ENCODE measurements around the gene ZFP3. TPM values are rescaled to one million over a fixed set of nuclear protein-coding genes. Genes with fewer than 3 reads are reported as not detected.

The ZFP3 gene
- total and polyA plus RNA-seq, 11 donors: 4.0 to 14.5 (median 9.3) TPM

DNA sequence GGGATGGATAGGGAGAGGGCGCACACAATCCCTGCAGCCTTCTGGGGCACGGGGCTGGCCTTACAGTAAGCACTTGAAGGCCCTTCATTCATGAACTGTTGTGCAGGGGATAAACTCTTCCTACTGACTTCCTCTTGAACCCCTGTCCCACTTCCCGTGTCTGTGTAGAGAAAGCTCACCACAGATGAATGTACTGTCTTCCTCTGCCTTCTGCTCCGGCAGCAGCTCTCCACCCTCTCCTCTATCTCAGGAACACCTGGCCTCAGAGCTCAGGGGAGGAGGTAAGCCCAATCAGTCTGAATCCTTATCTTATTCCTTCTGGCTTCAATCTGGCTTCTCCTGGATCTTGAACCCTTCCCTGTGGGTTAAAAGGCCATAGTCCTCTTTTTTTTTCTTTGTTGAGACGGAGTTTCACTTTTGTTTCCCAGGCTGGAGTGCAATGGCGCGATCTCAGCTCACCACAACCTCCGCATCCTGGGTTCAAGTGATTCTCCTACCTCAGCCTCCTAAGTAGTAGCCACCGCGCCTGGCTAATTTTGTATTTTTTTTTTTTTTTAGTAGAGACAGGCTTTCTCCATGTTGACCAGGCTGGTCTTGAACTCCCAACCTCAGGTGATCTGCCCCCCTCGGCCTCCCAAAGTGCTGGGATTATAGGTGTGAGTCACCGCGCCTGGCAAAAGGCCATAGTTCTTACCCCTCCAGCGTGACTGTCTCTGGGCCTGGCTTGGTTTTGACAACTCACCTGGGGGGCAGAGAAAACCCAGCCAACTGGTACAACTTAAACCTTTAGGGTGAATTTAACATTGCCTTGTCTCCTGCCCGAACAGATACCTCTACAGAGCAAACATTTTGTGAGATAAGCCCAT lies 35.9 kb upstream of the ZFP3 start:
- intact Hi-C loops (cut with DNase I): no loop called here
- Histone ChIP-seq H3K4me1 (no peaks in the 10 kb centered on the region), H3K27me3 (no peaks in the 10 kb centered on the region), H3K9me3 (no peaks in the 10 kb centered on the region), H3K27ac (peak overlapping the region in 1 of 12 donors; percentile 49), H3K36me3 (no peaks in the 10 kb centered on the region), H3K4me3 (peak overlapping the region in 1 of 12 donors; percentile 8)
- DNase-seq: no peak
- no peak for ATAC-seq
- WGBS, 4 donors: 85 to 89% (median 87%) methylated on average over 15 of the region's 15 CpGs
- TF ChIP-seq, protein P1, sequence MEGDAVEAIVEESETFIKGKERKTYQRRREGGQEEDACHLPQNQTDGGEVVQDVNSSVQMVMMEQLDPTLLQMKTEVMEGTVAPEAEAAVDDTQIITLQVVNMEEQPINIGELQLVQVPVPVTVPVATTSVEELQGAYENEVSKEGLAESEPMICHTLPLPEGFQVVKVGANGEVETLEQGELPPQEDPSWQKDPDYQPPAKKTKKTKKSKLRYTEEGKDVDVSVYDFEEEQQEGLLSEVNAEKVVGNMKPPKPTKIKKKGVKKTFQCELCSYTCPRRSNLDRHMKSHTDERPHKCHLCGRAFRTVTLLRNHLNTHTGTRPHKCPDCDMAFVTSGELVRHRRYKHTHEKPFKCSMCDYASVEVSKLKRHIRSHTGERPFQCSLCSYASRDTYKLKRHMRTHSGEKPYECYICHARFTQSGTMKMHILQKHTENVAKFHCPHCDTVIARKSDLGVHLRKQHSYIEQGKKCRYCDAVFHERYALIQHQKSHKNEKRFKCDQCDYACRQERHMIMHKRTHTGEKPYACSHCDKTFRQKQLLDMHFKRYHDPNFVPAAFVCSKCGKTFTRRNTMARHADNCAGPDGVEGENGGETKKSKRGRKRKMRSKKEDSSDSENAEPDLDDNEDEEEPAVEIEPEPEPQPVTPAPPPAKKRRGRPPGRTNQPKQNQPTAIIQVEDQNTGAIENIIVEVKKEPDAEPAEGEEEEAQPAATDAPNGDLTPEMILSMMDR (IDR thresholded peaks at IDR 0.05): no peak
- no peak for TF ChIP-seq POLR2A (IDR thresholded peaks at IDR 0.05)

- TF ChIP-seq, protein P1 (IDR thresholded peaks at IDR 0.05): no peak
- TF ChIP-seq POLR2A (IDR thresholded peaks at IDR 0.05): no peak
- DNase-seq: no peak
- H3K36me3 ChIP-seq: no peaks in the 10 kb centered on the region
- H3K27me3 ChIP-seq: no peaks in the 10 kb centered on the region
- intact Hi-C loops (cut with DNase I): no loop called here
- H3K9me3 ChIP-seq: no peaks in the 10 kb centered on the region
- no peak overlapping the region for H3K4me3 ChIP-seq
- no peaks in the 10 kb centered on the region for H3K4me1 ChIP-seq
- ATAC-seq: no peak
- 93 to 98% (median 95%) methylated on average over 1 of the region's 1 CpG for WGBS, 4 donors
- no peak overlapping the region for H3K27ac ChIP-seq
These were observed 34.7 kb upstream of the ZFP3 start for GRCh38 chr17:5043524-5043923.

DNA sequence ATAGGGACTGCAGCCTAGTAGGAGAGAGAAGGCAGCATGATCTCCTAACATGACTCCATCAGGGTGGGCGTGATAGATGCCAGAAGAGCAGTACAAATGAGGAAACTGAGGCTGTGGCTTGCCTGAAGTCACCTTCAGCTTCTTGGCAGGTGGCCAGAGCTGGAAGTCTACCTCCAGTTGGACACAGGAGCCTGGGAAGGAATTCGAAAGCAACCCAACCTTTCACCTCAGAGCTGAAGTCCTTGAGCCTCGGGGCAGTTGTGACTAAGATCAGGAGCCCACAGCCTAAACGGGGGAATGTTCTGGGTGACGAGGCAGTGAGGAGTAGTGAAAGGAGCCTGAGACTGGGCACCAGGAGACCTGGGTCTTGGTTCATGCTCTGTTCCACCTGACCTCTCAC lies 33.6 kb upstream of the ZFP3 start:
- H3K4me1 ChIP-seq: peaks cover 0 to 6% (median 5%) of the 10 kb centered on the region in 12 donors
- intact Hi-C loops (cut with DNase I): no loop called here
- no peak overlapping the region for H3K27ac ChIP-seq
- no peak overlapping the region for H3K4me3 ChIP-seq
- 92 to 93% (median 92%) methylated on average over 3 to 5 of the region's 5 CpGs for WGBS, 4 donors
- no peaks in the 10 kb centered on the region for H3K36me3 ChIP-seq
- TF ChIP-seq POLR2A (IDR thresholded peaks at IDR 0.05): no peak
- TF ChIP-seq, protein P1 (IDR thresholded peaks at IDR 0.05): no peak
- H3K27me3 ChIP-seq: no peaks in the 10 kb centered on the region
- no peak for ATAC-seq
- no peak for DNase-seq
- no peaks in the 10 kb centered on the region for H3K9me3 ChIP-seq

DNA sequence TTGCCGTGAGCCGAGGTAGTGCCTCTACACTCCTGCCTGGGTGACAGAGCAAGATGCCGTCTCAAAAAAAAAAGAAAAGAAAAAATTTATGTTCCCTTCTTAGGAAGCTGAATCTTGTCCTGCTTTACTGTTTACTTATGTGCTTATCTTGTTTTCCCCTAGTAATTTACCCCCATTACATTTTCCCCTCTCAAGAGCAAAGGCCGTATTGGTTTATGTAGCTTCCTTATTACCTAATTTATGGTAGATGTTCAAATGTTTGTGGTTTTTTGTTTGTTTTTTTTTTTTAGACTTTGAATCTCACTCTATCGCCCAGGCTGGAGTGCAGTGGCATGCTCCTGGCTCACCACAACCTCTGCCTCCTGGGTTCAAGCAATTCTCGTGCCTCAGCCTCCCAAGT lies 32.8 kb upstream of the ZFP3 start:
- no peak for DNase-seq
- no peak for TF ChIP-seq POLR2A (IDR thresholded peaks at IDR 0.05)
- TF ChIP-seq, protein P1 (IDR thresholded peaks at IDR 0.05): no peak
- WGBS, 4 donors: 91 to 96% (median 93%) methylated on average over 6 of the region's 6 CpGs

More for the DNA sequence above, 32.8 kb upstream of the ZFP3 start:
- H3K27ac ChIP-seq: no peak overlapping the region
- ATAC-seq: no peak
- intact Hi-C loops (cut with DNase I): no loop called here
- peaks cover 0 to 12% (median 8%) of the 10 kb centered on the region in 12 donors for H3K4me1 ChIP-seq
- no peaks in the 10 kb centered on the region for H3K27me3 ChIP-seq
- no peaks in the 10 kb centered on the region for H3K9me3 ChIP-seq
- H3K36me3 ChIP-seq: no peaks in the 10 kb centered on the region
- H3K4me3 ChIP-seq: no peak overlapping the region

Measured in heart left ventricle (tissue), 16 donors.